ENCODE measurements around the gene GLIPR2. TPM values are rescaled to one million over a fixed set of nuclear protein-coding genes. Genes with fewer than 3 reads are reported as not detected.

GLIPR2 gene
- polyA plus RNA-seq, 1 experiment, result 26.3 TPM

- TF ChIP-seq, protein P1, sequence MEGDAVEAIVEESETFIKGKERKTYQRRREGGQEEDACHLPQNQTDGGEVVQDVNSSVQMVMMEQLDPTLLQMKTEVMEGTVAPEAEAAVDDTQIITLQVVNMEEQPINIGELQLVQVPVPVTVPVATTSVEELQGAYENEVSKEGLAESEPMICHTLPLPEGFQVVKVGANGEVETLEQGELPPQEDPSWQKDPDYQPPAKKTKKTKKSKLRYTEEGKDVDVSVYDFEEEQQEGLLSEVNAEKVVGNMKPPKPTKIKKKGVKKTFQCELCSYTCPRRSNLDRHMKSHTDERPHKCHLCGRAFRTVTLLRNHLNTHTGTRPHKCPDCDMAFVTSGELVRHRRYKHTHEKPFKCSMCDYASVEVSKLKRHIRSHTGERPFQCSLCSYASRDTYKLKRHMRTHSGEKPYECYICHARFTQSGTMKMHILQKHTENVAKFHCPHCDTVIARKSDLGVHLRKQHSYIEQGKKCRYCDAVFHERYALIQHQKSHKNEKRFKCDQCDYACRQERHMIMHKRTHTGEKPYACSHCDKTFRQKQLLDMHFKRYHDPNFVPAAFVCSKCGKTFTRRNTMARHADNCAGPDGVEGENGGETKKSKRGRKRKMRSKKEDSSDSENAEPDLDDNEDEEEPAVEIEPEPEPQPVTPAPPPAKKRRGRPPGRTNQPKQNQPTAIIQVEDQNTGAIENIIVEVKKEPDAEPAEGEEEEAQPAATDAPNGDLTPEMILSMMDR (IDR thresholded peaks at IDR 0.05; ENCODE audit: insufficient read depth, low read depth, low read length), result no peak
- POLR2A ChIA-PET, result no interaction called here
- H3K36me3 ChIP-seq (ENCODE audit: control insufficient read depth, insufficient read depth, low read length), result no peaks in the 10 kb centered on the region
- CTCF ChIA-PET, result interaction anchor here (1.2 to 3.0 kb wide), 2 partner anchors 9 to 20 kb away, joined by 5 to 15 read pairs; no protein-coding TSS in a partner anchor
- H3K4me3 ChIP-seq (ENCODE audit: low read depth, low read length), result no peak overlapping the region
- no peaks in the 10 kb centered on the region for H3K27me3 ChIP-seq (ENCODE audit: control insufficient read depth, insufficient read depth, low read length)
- no peak for DNase-seq (ENCODE audit: low read depth)
These were observed 10.1 kb downstream of the GLIPR2 start for GRCh38 chr9:36146651-36147050.

GRCh38 chr9:36147441-36148175, 11.1 kb downstream of the GLIPR2 start:
- CTCF ChIA-PET, result interaction anchor here (1.2 to 3.0 kb wide), 4 partner anchors 8 to 19 kb away, joined by 3 to 15 read pairs (median 6); no protein-coding TSS in a partner anchor

DNA sequence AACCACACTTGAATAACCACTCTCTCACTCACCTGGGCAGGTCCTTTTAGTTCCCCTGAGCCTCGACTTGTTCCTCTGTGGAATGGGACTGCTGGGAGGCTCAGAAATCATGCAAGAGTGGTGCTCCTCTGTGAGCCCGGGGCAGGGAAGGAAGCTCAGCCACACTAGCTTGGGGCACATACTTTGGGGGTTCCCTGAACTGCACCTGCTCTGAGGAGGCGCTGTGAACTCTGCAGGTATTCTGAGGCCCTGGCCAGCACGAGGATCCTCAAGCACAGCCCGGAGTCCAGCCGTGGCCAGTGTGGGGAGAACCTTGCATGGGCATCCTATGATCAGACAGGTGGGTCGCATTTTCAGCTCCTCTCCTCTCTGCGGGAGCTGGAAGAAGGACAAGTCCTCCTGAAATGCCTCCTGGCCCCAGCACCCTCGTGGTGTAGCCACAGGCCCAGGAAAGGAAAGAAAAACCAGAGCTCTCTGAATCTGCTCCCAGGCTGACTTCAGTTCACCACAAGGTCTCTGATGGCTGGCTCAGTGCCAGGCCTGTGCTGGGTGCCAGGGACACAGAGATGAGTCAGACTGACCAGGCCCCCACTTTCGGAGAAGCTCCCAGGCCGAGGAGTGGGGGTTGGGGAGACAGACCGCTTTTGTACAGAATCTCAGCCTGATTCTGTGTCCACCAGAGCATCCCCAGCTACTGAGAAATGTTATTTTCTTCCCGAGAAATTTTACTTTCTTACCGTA, 11.9 kb downstream of the GLIPR2 start:
- TF ChIP-seq, protein P1 (IDR thresholded peaks at IDR 0.05; ENCODE audit: insufficient read depth, low read depth, low read length), result no peak
- Histone ChIP-seq H3K36me3 (ENCODE audit: control insufficient read depth, insufficient read depth, low read length) (no peaks in the 10 kb centered on the region), H3K27me3 (ENCODE audit: control insufficient read depth, insufficient read depth, low read length) (no peaks in the 10 kb centered on the region), H3K4me3 (ENCODE audit: low read depth, low read length) (no peak overlapping the region)
- CTCF ChIA-PET, result interaction anchor here (0.8 to 3.0 kb wide), 8 partner anchors 9 to 245 kb away, joined by 3 to 15 read pairs (median 4); partner anchors contain the start of gene CLTA
- peak; percentile 79 for DNase-seq (ENCODE audit: low read depth)
- POLR2A ChIA-PET, result interaction anchor here (0.5 to 1.0 kb wide), 4 partner anchors 10 to 119 kb away, joined by 3 to 11 read pairs (median 5); no protein-coding TSS in a partner anchor

More at GRCh38 chr9:36147441-36148175, 11.1 kb downstream of the GLIPR2 start:
- H3K4me3 ChIP-seq (ENCODE audit: low read depth, low read length), result no peak overlapping the region
- H3K27me3 ChIP-seq (ENCODE audit: control insufficient read depth, insufficient read depth, low read length), result no peaks in the 10 kb centered on the region
- DNase-seq (ENCODE audit: low read depth), result no peak
- POLR2A ChIA-PET, result no interaction called here
- TF ChIP-seq, protein P1 (IDR thresholded peaks at IDR 0.05; ENCODE audit: insufficient read depth, low read depth, low read length), result no peak
- no peaks in the 10 kb centered on the region for H3K36me3 ChIP-seq (ENCODE audit: control insufficient read depth, insufficient read depth, low read length)

GRCh38 chr9:36149197-36149596, 12.7 kb downstream of the GLIPR2 start:
- TF ChIP-seq, protein P1 (IDR thresholded peaks at IDR 0.05; ENCODE audit: insufficient read depth, low read depth, low read length), result no peak
- no peak for DNase-seq (ENCODE audit: low read depth)
- ChIA-PET CTCF (interaction anchor here (0.8 to 3.0 kb wide), 9 partner anchors 9 to 246 kb away, joined by 3 to 15 read pairs (median 5); partner anchors contain the start of gene CLTA), POLR2A (interaction anchor here (0.5 to 1.0 kb wide), 3 partner anchors 10 to 34 kb away, joined by 3 to 11 read pairs (median 6); no protein-coding TSS in a partner anchor)
- Histone ChIP-seq H3K27me3 (ENCODE audit: control insufficient read depth, insufficient read depth, low read length) (no peaks in the 10 kb centered on the region), H3K4me3 (ENCODE audit: low read depth, low read length) (no peak overlapping the region), H3K36me3 (ENCODE audit: control insufficient read depth, insufficient read depth, low read length) (no peaks in the 10 kb centered on the region)

All from BJ (cell line).